Measurements from ENCODE around the gene ZDHHC7.

ZDHHC7 gene

GRCh38 chr16:84993926-84994325, 17.4 kb downstream of the ZDHHC7 start:
- no peak for DNase-seq (ENCODE audit: low spot score)

GRCh38 chr16:84992717-84993075, 18.6 kb downstream of the ZDHHC7 start:
- DNase-seq (ENCODE audit: low spot score) = no peak

DNA sequence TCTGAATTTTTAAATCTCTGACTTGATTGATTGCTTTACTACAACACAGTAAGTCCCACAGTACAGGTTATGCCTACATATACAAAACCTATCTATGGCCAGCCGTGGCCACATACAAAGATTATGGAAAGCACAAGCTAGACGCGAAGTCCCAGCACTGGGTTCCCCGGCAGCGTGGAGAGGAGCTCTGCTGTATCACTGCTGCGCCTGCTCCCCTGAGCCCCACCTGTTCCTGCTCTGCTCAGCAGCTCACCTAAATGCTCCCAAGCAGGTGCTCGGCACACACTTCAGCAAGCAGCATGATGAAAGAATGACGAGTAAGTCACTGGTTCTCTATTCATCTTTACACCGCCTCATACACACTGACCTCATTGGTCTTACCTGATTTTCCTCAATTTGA, 20.6 kb downstream of the ZDHHC7 start:
- no peak for DNase-seq (ENCODE audit: low spot score)

- DNase-seq (ENCODE audit: low spot score) = no peak
Observed at GRCh38 chr16:84989749-84990620, 21.4 kb downstream of the ZDHHC7 start.

DNA sequence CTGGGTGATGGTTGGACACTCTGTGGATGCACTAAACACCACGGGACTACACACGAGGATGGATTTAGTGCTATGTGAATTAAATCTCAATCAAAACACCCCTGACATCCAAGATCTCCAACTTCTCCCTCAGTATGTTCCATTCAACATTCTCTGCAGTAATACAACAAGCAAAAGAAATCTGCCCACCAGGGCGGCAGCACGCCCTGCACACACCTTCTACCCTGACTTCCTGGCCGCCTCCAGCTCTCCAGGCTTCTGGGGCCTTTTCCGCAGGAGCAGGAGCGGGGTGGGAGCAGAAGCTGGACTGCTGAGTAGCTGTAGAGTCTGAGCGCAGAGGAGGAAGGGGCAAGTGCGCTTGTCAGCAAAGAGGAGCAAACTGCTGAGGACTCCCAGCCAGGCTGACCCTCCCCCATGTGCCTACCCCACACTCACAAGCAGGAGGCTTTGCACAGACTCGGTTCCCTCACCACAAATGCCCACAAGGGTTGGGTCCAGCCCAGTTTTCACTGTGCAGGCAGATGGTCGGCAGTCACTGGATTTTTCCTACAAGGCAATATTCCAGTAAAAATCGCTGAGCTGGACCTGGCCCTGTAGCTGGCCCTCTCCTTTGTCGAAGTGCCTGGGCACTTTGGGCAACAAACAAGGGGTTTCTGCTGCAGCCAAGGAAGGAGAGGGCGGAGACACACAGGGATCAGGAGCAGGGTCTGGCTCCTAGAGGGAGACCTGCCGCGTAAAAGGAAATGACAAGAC, 22.8 kb downstream of the ZDHHC7 start:
- no peak for DNase-seq (ENCODE audit: low spot score)

- no peak for DNase-seq (ENCODE audit: low spot score)
Observed at GRCh38 chr16:84986879-84987278, 24.5 kb downstream of the ZDHHC7 start.

GRCh38 chr16:84986102-84986501, 25.2 kb downstream of the ZDHHC7 start:
- no peak for DNase-seq (ENCODE audit: low spot score)

GRCh38 chr16:84985079-84986065, 26.0 kb downstream of the ZDHHC7 start:
- peak; percentile 71 for DNase-seq (ENCODE audit: low spot score)

DNA sequence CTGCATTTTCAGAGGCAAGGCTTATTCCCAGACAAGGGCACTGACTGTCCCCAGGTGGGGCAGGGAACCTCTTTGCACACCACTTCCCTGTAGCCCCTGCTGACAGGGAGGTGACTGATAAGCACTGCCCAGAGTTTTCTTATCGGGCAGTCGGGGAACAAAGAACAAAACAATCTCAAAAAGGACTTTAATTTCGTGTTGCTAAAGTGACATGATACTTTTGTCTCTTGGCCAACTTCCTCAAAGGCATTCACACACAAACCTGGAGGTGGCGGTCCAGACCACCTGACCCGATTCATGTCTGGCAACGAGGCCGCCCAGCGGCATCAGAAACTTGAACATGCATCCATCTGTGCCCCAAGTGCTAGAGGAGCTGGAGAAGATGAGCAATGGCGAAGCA, 28.9 kb downstream of the ZDHHC7 start:
- no peak for DNase-seq (ENCODE audit: low spot score)

DNA sequence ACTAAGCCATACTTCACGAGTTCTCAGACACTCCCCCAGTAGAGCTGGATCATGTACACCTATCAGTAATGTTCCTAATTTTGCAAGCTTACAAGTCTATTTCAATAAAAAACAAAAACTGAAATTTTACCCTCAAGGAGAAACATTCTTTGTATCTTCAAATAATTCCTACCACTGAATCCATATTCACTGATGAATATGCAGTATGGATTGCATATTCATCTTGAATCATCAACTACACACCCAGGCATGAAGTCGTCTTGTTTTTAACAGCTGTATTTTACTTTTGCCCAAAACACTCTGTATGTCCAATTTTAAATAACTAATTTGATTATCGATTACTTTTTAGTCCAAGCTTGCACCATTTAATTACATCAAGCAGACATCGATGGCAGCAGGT, 31.8 kb downstream of the ZDHHC7 start:
- DNase-seq (ENCODE audit: low spot score) = no peak

DNA sequence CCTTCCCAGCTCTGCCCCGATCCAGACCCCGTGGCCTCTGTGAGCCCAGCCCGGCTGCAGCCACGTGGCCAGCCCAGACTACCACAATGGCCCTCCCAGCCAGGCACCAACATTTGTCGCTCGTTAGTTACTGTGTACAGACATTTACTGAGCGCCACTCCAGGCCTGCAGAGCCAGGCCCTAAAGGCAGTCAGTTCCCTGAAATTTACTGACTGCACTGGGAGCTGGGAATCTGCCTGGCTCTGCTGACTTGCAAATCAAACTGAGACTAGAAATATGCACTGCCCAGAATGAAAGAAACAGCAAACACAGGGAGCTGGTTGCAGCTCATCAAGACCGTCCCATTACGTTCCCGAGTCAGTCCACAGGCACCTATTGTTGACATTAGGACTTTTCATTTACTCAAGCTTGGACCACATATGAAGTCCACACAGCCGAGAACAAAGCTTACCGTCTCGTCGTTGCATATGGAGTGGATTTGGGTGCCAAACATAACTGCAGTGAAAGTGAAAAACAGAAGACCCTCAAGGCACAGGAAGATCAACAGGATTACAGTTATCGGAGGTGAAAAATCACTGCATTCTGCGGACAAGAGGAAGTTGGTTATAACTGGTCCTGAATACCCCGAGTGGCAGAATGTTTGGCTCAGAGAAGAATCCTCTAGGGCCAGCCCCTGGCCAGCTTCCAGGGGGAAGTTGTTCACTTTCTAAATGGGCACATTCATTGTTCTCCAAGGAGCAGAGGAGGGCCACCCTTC, 34.5 kb downstream of the ZDHHC7 start:
- DNase-seq (ENCODE audit: low spot score) = no peak

DNA sequence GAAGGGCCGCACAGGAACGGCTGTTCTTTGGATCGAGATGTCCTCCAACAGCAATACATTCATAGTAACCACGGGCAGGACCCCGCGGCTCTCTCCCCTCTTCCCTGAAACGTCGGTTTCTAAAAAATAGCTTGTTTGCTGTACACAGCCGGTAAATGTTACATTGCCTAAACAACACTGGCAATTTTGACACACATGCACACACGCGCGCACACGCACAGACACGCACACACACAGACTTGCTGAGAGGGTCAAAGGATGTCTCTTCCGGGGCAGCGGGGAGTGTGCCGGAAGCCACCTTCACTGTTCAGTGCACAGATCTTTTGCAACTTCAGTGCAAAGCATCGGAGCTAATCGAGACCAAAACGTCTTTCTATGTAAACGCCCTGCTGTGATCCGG, 35.8 kb downstream of the ZDHHC7 start:
- no peak for DNase-seq (ENCODE audit: low spot score)

DNA sequence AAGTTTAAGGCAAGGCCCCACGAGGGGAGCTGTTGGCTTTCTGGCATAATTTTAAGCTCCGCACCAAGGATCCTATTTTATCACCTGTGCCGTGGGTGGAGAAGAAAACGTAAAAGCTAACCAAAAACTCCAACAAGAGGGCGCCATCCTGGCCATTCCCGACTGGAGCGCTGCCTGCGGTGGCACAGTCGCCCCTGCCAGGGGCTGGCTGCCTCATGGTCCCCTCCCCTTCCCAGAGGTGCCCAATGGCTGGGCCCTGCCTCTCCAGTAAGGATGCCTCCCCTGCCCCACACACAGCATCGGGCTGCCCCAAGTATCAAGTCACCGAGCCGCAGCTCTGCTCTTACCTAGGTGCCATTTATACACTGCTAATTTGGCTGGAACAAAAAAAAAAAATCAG, 36.3 kb downstream of the ZDHHC7 start:
- no peak for DNase-seq (ENCODE audit: low spot score)

DNA sequence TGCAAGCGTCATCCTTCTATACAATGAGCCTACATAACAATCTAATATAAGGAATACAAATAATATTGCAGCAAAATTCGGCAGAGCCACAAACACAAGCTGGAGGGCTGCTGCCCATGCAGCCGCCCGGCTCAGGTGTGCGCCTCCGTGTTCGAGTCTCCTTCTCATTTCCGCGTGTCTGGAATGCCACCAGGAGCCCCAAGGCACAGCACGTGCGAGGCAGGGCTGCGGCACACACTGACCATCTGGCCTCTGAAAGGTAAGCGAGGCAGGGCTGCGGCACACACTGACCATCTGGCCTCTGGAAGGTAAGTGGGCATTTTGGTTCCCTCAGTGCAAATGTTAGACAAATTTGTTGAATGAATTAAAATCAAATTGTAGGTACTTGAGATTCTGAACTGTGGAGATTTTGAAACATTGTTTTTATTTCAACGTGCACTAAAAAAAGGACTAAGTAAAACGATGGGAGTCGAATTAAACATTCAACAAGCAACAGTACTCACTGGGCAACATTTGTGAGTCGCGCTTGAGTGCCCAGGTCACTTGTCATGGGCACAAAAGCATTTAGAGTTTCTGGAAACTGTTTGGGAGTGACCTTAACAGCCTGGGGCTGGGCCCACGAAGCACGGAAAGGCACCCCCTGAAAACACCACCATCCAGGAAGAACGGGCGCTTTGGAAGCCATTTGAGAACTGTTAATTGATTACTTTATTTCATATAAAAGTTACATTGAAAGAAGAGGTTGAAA, 37.4 kb downstream of the ZDHHC7 start:
- no peak for DNase-seq (ENCODE audit: low spot score)

DNA sequence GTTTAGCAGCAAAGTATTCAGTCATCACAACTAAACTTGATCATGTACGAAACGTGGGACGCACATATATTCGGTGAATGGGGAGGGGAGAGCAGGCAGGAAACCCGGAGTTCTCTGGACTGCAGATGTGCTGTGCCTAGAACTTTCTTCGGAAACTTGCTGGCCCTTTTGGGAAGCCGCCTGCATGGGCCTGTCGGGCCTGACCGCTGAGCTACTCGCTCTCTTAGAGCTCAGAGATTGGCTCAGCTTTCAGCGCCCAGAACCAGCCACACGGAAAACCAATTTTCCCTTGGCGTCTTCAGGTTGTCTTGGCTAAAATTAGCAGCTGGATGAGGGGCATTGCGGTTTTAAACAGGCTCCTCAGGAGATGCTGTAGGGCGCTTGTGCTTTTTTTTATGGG, 38.1 kb downstream of the ZDHHC7 start:
- DNase-seq (ENCODE audit: low spot score) = no peak

- DNase-seq (ENCODE audit: low spot score) = peak; percentile 81
Observed at GRCh38 chr16:84970447-84971127, 40.7 kb downstream of the ZDHHC7 start.

GRCh38 chr16:84967828-84968227, 43.5 kb downstream of the ZDHHC7 start:
- DNase-seq (ENCODE audit: low spot score) = no peak

DNA sequence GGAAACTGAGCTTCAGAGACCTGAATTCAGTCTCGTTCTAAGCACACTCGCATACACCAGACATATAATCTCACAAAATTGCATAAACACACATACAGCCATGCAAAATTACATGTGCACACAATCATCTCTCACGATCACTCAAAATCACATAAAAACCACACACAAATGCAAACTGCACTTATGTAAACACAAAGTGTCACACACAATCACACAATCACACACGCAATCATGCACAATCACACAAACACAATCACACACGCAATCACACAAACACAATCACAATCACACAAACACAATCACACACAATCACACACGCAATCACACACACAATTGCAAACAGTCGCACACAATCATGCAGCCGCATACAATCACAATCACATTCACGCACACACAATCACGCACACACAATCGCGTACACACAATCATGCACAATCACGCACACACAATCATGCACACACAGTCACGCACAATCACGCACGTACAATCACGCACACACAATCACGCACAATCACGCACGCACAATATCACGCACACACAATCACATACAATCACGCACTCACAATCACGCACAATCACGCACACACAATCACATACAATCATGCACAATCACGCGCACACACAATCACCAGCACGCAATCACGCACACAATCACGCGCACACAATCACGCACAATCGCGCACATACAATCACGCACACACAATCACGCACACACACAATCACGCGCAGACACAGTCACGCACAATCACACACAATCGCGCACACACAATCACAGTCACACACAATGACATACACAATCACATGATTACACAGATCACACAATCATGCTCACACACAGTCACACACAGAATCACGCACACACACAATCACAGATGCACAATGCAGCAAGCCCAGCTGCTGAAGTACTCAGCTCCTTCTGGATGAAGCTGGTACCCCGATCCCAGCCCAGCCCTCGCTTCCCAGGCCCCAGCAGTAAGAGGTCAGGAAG, 45.6 kb downstream of the ZDHHC7 start:
- DNase-seq (ENCODE audit: low spot score) = no peak

All from AG08396 (cell line).